ENCODE results near the gene EVI2B. TPM values are rescaled to one million over a fixed set of nuclear protein-coding genes. Genes with fewer than 3 reads are reported as not detected.
"Not testable (repeated sequence)": the region's sequence is repeated elsewhere in the genome, so short reads cannot be mapped to it uniquely, and the experiment has no call there.

Gene EVI2B
- total RNA-seq, 1 donor from 2014 or later: not detected

DNA sequence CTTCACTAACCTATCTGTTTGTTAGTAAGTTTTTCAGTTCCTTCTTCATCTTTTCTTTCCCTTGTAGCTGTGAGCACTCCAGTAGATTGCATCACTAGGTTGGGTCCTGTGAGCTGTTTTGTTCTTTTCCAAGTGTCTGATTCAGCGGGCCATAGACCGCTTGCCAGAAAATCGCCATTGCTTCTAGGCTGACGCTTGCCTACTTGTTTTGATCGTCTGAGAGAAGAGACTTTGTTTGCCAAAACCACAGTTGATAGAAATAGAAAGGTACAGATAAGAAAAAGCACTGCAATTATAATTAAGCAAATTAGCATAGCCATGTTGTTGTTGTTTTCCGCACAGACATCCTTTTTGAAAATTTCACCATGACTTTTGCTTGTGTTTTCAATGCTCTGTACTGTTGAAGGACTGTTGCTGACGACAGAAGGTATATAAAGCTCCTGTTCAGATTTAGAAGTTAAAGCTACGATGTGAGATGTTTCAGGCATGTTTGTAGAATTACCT is 4.5 kb upstream of the EVI2B start:
- Histone ChIP-seq H3K4me3 (ENCODE audit: low read depth, low read length) (no peak overlapping the region), H3K27me3 (ENCODE audit: control insufficient read depth, insufficient read depth, low read length) (no peaks in the 10 kb centered on the region), H3K36me3 (ENCODE audit: control insufficient read depth, insufficient read depth, low read length) (no peaks in the 10 kb centered on the region)
- TF ChIP-seq, protein P1, sequence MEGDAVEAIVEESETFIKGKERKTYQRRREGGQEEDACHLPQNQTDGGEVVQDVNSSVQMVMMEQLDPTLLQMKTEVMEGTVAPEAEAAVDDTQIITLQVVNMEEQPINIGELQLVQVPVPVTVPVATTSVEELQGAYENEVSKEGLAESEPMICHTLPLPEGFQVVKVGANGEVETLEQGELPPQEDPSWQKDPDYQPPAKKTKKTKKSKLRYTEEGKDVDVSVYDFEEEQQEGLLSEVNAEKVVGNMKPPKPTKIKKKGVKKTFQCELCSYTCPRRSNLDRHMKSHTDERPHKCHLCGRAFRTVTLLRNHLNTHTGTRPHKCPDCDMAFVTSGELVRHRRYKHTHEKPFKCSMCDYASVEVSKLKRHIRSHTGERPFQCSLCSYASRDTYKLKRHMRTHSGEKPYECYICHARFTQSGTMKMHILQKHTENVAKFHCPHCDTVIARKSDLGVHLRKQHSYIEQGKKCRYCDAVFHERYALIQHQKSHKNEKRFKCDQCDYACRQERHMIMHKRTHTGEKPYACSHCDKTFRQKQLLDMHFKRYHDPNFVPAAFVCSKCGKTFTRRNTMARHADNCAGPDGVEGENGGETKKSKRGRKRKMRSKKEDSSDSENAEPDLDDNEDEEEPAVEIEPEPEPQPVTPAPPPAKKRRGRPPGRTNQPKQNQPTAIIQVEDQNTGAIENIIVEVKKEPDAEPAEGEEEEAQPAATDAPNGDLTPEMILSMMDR (IDR thresholded peaks at IDR 0.05; ENCODE audit: insufficient read depth, low read length, poor library complexity, severe bottlenecking): no peak
- DNase-seq (ENCODE audit: low read depth): no peak

DNA sequence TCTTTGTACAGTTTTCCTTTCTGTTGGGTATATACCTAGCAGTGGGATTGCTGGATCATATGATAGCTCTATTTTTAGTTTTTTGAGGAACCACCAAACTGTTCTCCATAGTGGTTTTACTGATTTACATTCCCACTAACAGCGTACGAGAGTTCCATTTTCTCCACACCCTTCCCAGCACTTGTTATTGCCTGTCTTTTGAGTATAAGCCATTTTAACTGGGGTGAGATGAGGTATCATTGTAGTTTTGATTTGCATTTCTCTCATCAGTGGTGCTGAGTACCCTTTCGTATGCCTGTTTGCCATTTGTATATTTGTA is 887 bp upstream of the EVI2B start:
- DNase-seq (ENCODE audit: low read depth): no peak
- TF ChIP-seq, protein P1 (IDR thresholded peaks at IDR 0.05; ENCODE audit: insufficient read depth, low read length, poor library complexity, severe bottlenecking): no peak
- H3K36me3 ChIP-seq (ENCODE audit: control insufficient read depth, insufficient read depth, low read length): no peaks in the 10 kb centered on the region
- H3K4me3 ChIP-seq (ENCODE audit: low read depth, low read length): no peak overlapping the region
- no peaks in the 10 kb centered on the region for H3K27me3 ChIP-seq (ENCODE audit: control insufficient read depth, insufficient read depth, low read length)

DNA sequence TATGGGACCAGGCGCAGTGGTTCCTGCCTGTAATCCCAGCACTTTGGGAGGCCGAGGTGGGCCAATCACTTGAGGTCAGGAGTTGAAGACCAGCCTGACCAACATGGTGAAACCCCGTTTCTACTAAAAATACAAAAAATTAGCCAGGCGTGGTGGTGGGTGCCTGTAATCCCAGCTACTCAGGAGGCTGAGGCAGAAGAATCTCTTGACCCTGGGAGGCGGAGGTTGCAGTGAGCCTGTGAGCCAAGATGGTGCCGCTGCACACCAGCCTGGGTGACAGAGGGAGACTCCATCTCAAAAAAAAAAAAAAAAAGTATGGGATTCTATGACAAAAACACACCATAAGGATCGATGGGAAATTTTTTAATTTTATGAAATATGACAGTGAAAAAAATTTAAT is 1.6 kb downstream of the EVI2B start:
- DNase-seq (ENCODE audit: low read depth); H3K36me3 ChIP-seq (ENCODE audit: control insufficient read depth, insufficient read depth, low read length); H3K27me3 ChIP-seq (ENCODE audit: control insufficient read depth, insufficient read depth, low read length); H3K4me3 ChIP-seq (ENCODE audit: low read depth, low read length): not testable (repeated sequence)

DNA sequence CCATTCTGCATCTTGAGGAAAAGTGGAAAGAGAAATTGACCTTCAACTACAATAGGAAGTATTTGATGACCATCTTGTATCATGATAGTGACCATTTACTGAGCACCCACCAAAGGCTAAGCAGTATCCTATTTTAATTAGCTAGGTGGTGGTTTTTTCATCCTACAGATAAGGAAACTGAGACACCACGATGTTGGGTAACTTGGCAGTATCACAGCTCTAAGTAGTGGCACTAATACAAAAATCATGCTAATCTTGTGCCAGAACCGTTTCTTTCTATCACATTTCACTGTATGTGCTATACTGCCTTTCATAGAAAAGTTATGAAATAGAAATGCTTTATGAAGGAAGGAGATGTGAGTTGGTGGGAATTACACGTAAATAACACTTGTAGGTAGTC is 2.3 kb downstream of the EVI2B start:
- TF ChIP-seq, protein P1 (IDR thresholded peaks at IDR 0.05; ENCODE audit: insufficient read depth, low read length, poor library complexity, severe bottlenecking): no peak
- no peaks in the 10 kb centered on the region for H3K36me3 ChIP-seq (ENCODE audit: control insufficient read depth, insufficient read depth, low read length)
- no peaks in the 10 kb centered on the region for H3K27me3 ChIP-seq (ENCODE audit: control insufficient read depth, insufficient read depth, low read length)
- no peak for DNase-seq (ENCODE audit: low read depth)
- H3K4me3 ChIP-seq (ENCODE audit: low read depth, low read length): no peak overlapping the region

DNA sequence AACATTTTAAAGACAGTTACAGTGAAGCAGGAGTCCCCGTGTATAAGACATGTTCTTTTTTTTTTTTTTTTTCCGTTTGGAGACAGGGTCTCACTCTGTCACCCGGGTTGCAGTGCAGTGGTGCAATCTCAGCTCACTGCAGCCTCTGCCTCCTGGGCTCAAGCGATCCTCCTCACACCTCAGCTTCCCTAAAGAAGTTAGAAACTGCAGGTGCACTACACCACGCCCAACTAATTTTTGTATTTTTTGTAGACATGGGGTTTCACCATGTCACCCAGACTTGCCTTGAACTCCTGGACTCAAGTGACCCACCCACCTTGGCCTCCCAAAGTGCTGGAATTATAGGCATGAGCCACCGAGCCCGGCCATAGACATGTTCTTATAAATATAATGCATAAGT is 3.0 kb downstream of the EVI2B start:
- TF ChIP-seq, protein P1 (IDR thresholded peaks at IDR 0.05; ENCODE audit: insufficient read depth, low read length, poor library complexity, severe bottlenecking): no peak
- DNase-seq (ENCODE audit: low read depth): no peak
- Histone ChIP-seq H3K4me3 (ENCODE audit: low read depth, low read length) (no peak overlapping the region), H3K36me3 (ENCODE audit: control insufficient read depth, insufficient read depth, low read length) (no peaks in the 10 kb centered on the region), H3K27me3 (ENCODE audit: control insufficient read depth, insufficient read depth, low read length) (no peaks in the 10 kb centered on the region)

DNA sequence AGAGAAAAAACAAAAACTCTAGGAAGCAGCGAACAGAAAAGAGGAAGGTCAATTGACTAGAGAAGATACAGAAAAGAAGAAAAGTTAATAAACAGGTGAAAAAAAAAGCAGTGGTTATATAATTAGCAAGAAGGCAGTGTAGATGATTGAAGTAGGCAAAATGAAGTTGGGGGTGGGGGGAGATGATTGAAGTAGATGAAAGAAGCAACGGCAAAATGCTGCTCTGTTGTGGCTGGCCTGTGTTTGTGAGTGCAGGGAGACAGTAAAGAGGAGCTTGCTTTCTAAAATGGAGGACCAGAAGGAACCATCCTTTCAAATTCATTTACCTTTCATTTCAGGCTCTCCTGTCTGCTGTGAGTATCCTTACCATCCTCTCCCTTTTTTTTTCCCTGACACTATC is 3.6 kb downstream of the EVI2B start:
- DNase-seq (ENCODE audit: low read depth): no peak

More for the DNA sequence above, 3.6 kb downstream of the EVI2B start:
- H3K4me3 ChIP-seq (ENCODE audit: low read depth, low read length): no peak overlapping the region
- H3K27me3 ChIP-seq (ENCODE audit: control insufficient read depth, insufficient read depth, low read length): no peaks in the 10 kb centered on the region
- TF ChIP-seq, protein P1 (IDR thresholded peaks at IDR 0.05; ENCODE audit: insufficient read depth, low read length, poor library complexity, severe bottlenecking): no peak
- H3K36me3 ChIP-seq (ENCODE audit: control insufficient read depth, insufficient read depth, low read length): no peaks in the 10 kb centered on the region
